ENCODE data around the gene OMP.

The OMP gene

DNA sequence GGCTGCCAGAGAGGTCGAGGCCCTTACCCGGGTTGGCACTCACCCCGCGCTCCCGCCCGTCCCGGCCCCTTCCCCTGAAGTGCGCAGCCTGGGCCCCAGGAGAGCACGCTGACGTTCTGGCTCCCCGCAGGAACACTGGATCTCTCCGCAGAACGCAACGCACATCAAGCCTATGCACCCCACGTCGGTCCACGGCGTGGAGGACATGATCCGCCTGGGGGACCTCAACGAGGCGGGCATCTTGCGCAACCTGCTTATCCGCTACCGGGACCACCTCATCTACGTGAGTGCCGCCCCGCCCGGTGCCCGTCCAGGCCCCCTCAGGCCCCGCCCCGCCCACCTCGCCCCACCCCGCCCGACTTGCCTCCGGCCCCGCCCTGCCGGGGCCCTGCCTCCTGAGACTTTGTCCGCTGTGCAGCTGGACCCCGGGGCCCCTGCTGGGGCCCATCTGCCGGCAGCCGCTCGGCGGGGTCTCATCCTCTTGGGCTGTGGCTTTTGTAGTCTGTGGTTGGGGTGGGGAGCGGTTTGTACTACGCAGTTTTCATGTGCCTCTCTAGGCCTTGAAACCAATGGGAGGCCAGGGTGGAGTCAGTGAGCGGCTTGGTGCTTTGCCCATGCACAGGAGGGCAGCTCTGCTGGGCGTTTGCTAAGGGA, 45.2 kb downstream of the OMP start:
- Histone ChIP-seq H3K27me3 (ENCODE audit: control insufficient read depth in 1 of 2, insufficient read depth in 2 of 2, low read length in 2 of 2) (peaks cover 0 to 5% of the 10 kb centered on the region in 2 donors), H3K4me3 (ENCODE audit: low read depth in 1 of 2, low read length in 2 of 2) (no peak overlapping the region), H3K27ac (ENCODE audit: low read depth, low read length) (no peak overlapping the region), H3K9me3 (ENCODE audit: low read length) (no peaks in the 10 kb centered on the region), H3K36me3 (ENCODE audit: insufficient read depth, low read length) (no peaks in the 10 kb centered on the region), H3K4me1 (ENCODE audit: insufficient read depth, low read length) (no peaks in the 10 kb centered on the region), H3K9ac (ENCODE audit: low read length) (no peak overlapping the region)

GRCh38 chr11:77148963-77149715, 46.5 kb downstream of the OMP start:
- Histone ChIP-seq H3K9ac (ENCODE audit: low read length) (no peak overlapping the region), H3K27me3 (ENCODE audit: control insufficient read depth in 1 of 2, insufficient read depth in 2 of 2, low read length in 2 of 2) (peaks cover 0 to 5% of the 10 kb centered on the region in 2 donors), H3K4me1 (ENCODE audit: insufficient read depth, low read length) (peaks cover 5% of the 10 kb centered on the region), H3K9me3 (ENCODE audit: low read length) (no peaks in the 10 kb centered on the region), H3K4me3 (ENCODE audit: low read depth in 1 of 2, low read length in 2 of 2) (no peak overlapping the region), H3K27ac (ENCODE audit: low read depth, low read length) (no peak overlapping the region), H3K36me3 (ENCODE audit: insufficient read depth, low read length) (no peaks in the 10 kb centered on the region)

DNA sequence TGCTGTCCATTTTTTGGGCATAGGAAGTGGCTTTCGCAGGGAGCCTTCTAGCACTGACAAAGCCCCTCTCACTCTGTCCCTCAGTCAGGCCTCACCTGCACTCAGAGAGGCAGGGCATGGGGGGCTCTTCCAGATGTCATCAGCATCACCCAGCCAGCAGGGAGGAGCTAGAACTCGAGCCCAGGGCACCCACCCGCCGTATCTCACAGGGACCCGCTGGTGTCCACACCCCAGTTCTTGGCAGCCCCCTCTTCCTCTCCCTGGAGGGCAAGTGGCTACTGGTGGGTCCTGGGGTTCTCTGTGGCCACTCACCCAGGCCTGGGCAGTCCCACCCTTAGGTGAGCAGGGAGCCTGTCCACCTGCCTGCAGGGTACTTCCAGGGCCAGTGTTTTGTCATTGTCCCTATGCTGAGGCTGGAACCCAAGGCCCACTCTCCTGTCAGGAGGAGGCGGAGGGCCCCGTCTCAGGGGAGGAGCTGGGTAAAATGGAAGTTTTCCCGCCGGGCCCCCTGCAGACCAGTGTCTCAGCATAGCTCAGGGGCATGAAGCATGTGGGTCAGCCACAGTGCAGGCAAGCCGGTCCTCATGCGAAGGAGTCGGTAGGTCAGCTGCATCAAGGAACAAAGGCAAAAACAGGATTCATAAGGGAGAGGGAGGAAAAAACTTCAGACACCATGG, 47.2 kb downstream of the OMP start:
- H3K9ac ChIP-seq (ENCODE audit: low read length) = no peak overlapping the region
- peaks cover 0 to 5% of the 10 kb centered on the region in 2 donors for H3K27me3 ChIP-seq (ENCODE audit: control insufficient read depth in 1 of 2, insufficient read depth in 2 of 2, low read length in 2 of 2)
- no peaks in the 10 kb centered on the region for H3K9me3 ChIP-seq (ENCODE audit: low read length)
- H3K27ac ChIP-seq (ENCODE audit: low read depth, low read length) = no peak overlapping the region
- H3K36me3 ChIP-seq (ENCODE audit: insufficient read depth, low read length) = no peaks in the 10 kb centered on the region
- no peak overlapping the region for H3K4me3 ChIP-seq (ENCODE audit: low read depth in 1 of 2, low read length in 2 of 2)
- peaks cover 11% of the 10 kb centered on the region for H3K4me1 ChIP-seq (ENCODE audit: insufficient read depth, low read length)

DNA sequence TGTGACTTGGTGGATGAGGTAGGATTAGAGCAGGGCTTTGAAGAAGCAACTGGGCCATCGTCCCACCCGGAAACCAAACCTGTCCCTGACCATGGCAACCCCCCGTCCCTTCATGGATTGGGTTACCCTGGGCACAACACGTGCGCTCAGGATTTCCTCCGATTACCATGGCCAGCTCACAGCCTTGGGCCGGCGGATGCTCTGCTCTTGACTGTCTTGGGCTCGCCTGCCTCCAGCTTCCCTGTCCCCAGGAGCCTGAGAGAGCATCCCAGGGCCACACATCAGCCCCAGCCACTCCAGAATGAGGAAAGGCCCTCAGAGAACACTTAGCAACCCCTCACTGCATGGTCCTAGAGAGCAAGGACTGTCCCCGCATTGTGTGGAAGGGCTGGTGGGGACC, 48.2 kb downstream of the OMP start:
- Histone ChIP-seq H3K4me1 (ENCODE audit: insufficient read depth, low read length) (peaks cover 11% of the 10 kb centered on the region), H3K27me3 (ENCODE audit: control insufficient read depth in 1 of 2, insufficient read depth in 2 of 2, low read length in 2 of 2) (peaks cover 0 to 5% of the 10 kb centered on the region in 2 donors), H3K27ac (ENCODE audit: low read depth, low read length) (no peak overlapping the region), H3K9me3 (ENCODE audit: low read length) (no peaks in the 10 kb centered on the region), H3K9ac (ENCODE audit: low read length) (no peak overlapping the region), H3K4me3 (ENCODE audit: low read depth in 1 of 2, low read length in 2 of 2) (no peak overlapping the region), H3K36me3 (ENCODE audit: insufficient read depth, low read length) (no peaks in the 10 kb centered on the region)

DNA sequence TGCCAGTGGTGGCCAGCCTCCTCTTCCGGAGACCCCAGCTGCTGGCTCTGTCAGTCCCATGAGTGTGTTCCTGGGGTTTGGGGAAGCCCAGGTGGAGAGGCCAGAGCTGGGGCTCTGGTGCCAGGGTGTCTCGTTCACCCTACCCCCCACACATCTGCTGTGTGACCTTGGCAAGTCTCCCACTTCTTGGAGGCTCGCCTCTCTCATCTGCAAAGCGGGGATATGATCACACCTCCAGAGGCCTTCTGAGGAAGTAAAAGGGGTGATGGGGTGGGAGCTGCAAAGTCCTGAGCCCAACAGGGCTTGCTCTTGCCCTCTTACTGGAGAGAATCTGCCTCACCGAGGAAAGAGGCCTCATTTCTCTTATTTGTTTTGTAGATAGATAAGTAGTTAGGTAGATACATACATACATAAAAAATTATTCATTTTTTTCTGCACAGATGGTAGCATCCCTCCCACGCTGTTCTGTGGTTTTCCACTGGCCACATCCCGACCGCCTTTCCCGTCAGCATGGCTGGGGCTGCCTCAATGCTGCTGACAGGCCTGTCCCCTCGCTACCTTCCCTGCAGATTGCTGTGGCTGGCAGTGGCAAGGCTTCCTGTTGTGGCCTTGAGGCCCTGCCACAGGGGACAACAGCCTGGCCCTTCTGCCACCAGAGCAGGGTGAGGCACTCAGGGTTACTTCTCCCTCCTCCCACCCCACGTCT, 49.3 kb downstream of the OMP start:
- no peak overlapping the region for H3K4me3 ChIP-seq (ENCODE audit: low read depth in 1 of 2, low read length in 2 of 2)
- peaks cover 11% of the 10 kb centered on the region for H3K4me1 ChIP-seq (ENCODE audit: insufficient read depth, low read length)
- no peaks in the 10 kb centered on the region for H3K9me3 ChIP-seq (ENCODE audit: low read length)
- H3K27ac ChIP-seq (ENCODE audit: low read depth, low read length) = no peak overlapping the region
- H3K36me3 ChIP-seq (ENCODE audit: insufficient read depth, low read length) = no peaks in the 10 kb centered on the region
- H3K27me3 ChIP-seq (ENCODE audit: control insufficient read depth in 1 of 2, insufficient read depth in 2 of 2, low read length in 2 of 2) = peaks cover 0 to 5% of the 10 kb centered on the region in 2 donors
- no peak overlapping the region for H3K9ac ChIP-seq (ENCODE audit: low read length)

- Histone ChIP-seq H3K4me3 (ENCODE audit: low read depth in 1 of 2, low read length in 2 of 2) (no peak overlapping the region), H3K4me1 (ENCODE audit: insufficient read depth, low read length) (peaks cover 11% of the 10 kb centered on the region), H3K36me3 (ENCODE audit: insufficient read depth, low read length) (no peaks in the 10 kb centered on the region), H3K9ac (ENCODE audit: low read length) (no peak overlapping the region), H3K27ac (ENCODE audit: low read depth, low read length) (no peak overlapping the region), H3K9me3 (ENCODE audit: low read length) (no peaks in the 10 kb centered on the region), H3K27me3 (ENCODE audit: control insufficient read depth in 1 of 2, insufficient read depth in 2 of 2, low read length in 2 of 2) (no peaks in the 10 kb centered on the region)
Measured at GRCh38 chr11:77152846-77153245, 50.2 kb downstream of the OMP start.
